ENCODE measurements around the gene MACIR. TPM values are rescaled to one million over a fixed set of nuclear protein-coding genes. Genes with fewer than 3 reads are reported as not detected.
"Not testable (repeated sequence)": the region's sequence is repeated elsewhere in the genome, so short reads cannot be mapped to it uniquely, and the experiment has no call there.

Gene MACIR
- total RNA-seq, 1 donor from 2014 or later, result 6.8 TPM

DNA sequence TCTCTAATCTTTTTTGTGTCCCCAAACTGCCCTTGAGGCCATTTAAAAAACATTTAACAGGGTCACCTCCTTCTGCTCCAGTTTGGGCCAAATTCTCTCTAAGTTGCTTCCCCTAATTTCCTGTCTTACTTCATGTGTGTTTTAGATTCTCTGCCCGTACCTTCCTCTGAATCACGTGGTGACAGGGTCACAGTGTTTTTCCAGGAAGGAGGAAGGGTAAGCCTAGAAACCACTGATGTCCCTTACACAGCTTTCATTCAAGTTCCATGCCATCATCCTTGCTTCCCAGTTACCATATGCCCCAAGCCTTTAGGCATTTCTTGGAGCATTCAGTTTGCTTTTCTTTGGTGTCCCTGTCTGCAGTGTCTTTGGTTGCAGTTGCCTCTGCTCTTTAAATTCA is 42.4 kb upstream of the MACIR start:
- H3K4me3 Mint-ChIP-seq (ENCODE audit: unreplicated experiment), result no peak overlapping the region
- no peaks in the 10 kb centered on the region for H3K36me3 Mint-ChIP-seq (ENCODE audit: unreplicated experiment)
- H3K9me3 Mint-ChIP-seq (ENCODE audit: unreplicated experiment), result peaks cover 1% of the 10 kb centered on the region
- H3K27ac Mint-ChIP-seq (ENCODE audit: unreplicated experiment), result no peak overlapping the region
- no peak for TF ChIP-seq CTCF (IDR thresholded peaks at IDR 0.05; ENCODE audit: partially characterized antibody, unreplicated experiment)
- no peaks in the 10 kb centered on the region for H3K27me3 Mint-ChIP-seq (ENCODE audit: unreplicated experiment)
- no peaks in the 10 kb centered on the region for H3K4me1 Mint-ChIP-seq (ENCODE audit: low read depth, unreplicated experiment)
- no peak for DNase-seq

DNA sequence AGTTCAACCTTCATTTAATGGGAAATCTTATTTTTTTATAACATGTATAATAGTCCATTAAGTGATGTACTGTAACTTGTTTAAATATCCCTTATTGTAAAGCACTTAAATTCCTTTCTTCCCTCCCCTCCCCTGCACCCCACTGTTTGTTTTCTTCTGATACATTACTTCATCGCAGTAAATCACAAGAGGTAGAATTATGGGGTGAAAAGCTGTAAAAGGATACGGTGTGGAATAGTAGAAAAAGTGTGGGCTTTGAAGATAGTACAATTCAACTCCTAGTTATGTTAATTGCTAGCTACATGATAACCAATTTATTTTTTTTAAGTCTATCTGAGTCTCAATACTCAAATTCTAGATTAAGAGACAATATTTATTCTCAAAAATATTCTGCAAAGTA is 41.9 kb upstream of the MACIR start:
- Mint-ChIP-seq H3K27me3 (ENCODE audit: unreplicated experiment) (no peaks in the 10 kb centered on the region), H3K4me3 (ENCODE audit: unreplicated experiment) (no peak overlapping the region), H3K4me1 (ENCODE audit: low read depth, unreplicated experiment) (no peaks in the 10 kb centered on the region), H3K36me3 (ENCODE audit: unreplicated experiment) (no peaks in the 10 kb centered on the region), H3K27ac (ENCODE audit: unreplicated experiment) (no peak overlapping the region), H3K9me3 (ENCODE audit: unreplicated experiment) (peaks cover 1% of the 10 kb centered on the region)
- no peak for DNase-seq
- no peak for TF ChIP-seq CTCF (IDR thresholded peaks at IDR 0.05; ENCODE audit: partially characterized antibody, unreplicated experiment)

GRCh38 chr5:103217101-103217500 is 41.5 kb upstream of the MACIR start:
- Mint-ChIP-seq H3K4me3 (ENCODE audit: unreplicated experiment) (no peak overlapping the region), H3K36me3 (ENCODE audit: unreplicated experiment) (no peaks in the 10 kb centered on the region), H3K4me1 (ENCODE audit: low read depth, unreplicated experiment) (no peaks in the 10 kb centered on the region), H3K9me3 (ENCODE audit: unreplicated experiment) (peaks cover 1% of the 10 kb centered on the region), H3K27me3 (ENCODE audit: unreplicated experiment) (no peaks in the 10 kb centered on the region), H3K27ac (ENCODE audit: unreplicated experiment) (no peak overlapping the region)
- no peak for TF ChIP-seq CTCF (IDR thresholded peaks at IDR 0.05; ENCODE audit: partially characterized antibody, unreplicated experiment)
- DNase-seq, result no peak

- Mint-ChIP-seq H3K4me1 (ENCODE audit: low read depth, unreplicated experiment) (no peaks in the 10 kb centered on the region), H3K27ac (ENCODE audit: unreplicated experiment) (no peak overlapping the region), H3K4me3 (ENCODE audit: unreplicated experiment) (no peak overlapping the region), H3K27me3 (ENCODE audit: unreplicated experiment) (no peaks in the 10 kb centered on the region), H3K9me3 (ENCODE audit: unreplicated experiment) (peaks cover 1% of the 10 kb centered on the region), H3K36me3 (ENCODE audit: unreplicated experiment) (no peaks in the 10 kb centered on the region)
- no peak for TF ChIP-seq CTCF (IDR thresholded peaks at IDR 0.05; ENCODE audit: partially characterized antibody, unreplicated experiment)
- DNase-seq, result no peak
Observed at GRCh38 chr5:103218164-103218563, 40.4 kb upstream of the MACIR start.

- not testable (repeated sequence) for H3K27ac Mint-ChIP-seq (ENCODE audit: unreplicated experiment); DNase-seq; H3K9me3 Mint-ChIP-seq (ENCODE audit: unreplicated experiment); H3K27me3 Mint-ChIP-seq (ENCODE audit: unreplicated experiment); H3K4me3 Mint-ChIP-seq (ENCODE audit: unreplicated experiment); H3K4me1 Mint-ChIP-seq (ENCODE audit: low read depth, unreplicated experiment); H3K36me3 Mint-ChIP-seq (ENCODE audit: unreplicated experiment)
Observed at GRCh38 chr5:103219074-103219473, 39.5 kb upstream of the MACIR start.
